GM19099 (cell line): Measurements from ENCODE around the gene FAM171A1.

ENCODE experiments used
- POLR2A ChIP-seq: IDR thresholded peaks from 3 replicates; pipeline ENCODE4 v1.6.1; 2011; ENCODE audit warnings: low read depth; ENCODE audit not compliant: insufficient read length; ENCODE audit errors: extremely low read depth

The FAM171A1 gene

DNA sequence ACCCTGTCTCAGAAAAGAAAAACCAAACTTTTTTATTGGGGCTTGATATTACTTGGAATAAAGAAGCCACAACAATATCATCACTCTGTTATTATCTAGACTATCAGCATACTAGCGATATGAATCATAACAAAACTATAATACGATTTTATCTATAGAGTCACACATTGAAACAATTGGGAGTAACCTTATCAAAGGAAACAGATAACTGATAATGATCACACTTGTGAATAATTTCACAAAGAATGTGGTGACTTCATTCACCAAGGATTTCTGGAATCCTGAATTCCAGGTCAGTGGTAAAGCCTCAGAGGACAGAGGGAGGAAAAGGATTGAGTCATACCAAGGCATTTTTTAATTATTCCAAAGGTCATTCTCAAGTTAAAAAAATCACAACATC, 170.5 kb downstream of the FAM171A1 start:
- no peak for TF ChIP-seq POLR2A

DNA sequence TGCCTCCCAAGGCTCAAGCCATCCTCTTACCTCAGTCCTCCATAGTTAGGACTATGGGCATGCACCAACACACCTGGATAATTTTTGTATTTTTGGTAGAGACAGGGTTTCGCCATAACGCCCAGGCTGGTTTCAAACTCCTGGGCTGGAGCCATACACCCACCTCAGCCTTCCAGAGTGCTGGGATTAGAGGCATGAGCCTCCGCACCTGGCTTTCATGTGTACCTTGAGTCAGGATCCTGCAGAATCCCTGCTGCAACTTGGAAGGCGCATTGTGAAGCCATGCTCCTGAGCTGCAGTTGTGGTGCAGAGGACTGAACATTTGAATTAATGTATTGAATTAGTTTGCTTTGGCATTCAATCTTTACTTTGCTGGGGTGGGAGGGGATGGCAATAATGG, 173.2 kb downstream of the FAM171A1 start:
- TF ChIP-seq POLR2A, result no peak

- no peak for TF ChIP-seq POLR2A
Observed at GRCh38 chr10:15197276-15197675, 173.8 kb downstream of the FAM171A1 start.

GRCh38 chr10:15196021-15196834, 174.9 kb downstream of the FAM171A1 start:
- TF ChIP-seq POLR2A, result no peak

GRCh38 chr10:15189133-15189885, 181.8 kb downstream of the FAM171A1 start:
- TF ChIP-seq POLR2A, result no peak

DNA sequence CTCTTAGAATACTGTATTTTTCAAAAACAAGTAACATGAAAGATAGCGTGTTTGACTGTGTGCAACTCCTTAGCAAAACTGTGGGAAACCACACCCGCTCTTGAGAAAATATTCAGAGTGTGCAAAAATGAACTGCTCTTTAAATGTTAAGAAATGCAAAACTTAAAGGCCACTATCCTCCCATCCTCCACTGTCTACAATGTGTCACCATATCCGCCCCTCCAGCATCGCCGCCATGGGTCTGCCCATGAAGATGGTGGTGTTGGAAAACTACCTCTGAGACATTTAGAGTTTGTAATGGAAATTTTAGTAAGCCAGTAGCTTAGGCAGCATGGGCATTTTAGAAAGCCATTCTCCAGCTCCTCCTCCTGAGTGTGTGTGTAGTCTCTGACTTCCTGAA, 182.5 kb downstream of the FAM171A1 start:
- TF ChIP-seq POLR2A, result no peak

DNA sequence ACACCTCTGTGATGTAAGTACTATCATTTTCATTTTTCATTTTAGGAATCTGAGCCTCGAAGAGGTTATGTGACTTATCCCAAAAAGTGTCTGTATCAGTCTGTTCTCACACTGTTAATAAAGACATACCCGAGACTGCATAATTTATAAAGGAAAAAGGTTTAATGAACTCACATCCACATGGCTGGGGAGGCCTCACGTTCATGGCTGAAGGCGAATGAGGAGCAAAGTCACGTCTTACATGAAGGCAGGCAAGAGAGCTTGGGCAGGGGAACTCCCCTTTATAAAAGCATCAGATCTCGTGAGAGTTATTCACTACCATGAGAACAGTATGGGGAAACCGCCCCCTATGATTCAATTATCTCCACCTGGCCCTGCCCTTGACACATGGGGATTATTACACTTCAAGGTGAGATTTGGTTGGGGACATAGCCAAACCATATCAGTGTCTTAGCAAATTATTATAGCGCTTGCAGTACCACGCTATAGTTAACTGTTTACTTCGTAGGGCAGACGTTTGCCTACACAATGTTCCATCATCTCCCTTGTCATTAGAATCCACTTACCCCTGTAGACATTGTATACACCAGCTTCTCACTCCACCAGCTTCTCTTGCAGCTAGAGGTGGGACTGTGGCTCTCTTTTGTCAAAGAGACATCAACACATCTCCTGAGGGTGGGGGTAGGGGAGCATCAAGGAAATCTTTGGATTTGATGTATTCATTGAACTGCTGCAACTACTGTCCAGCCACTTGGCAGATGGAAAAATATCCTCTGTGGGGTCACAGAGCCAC, 187.2 kb downstream of the FAM171A1 start:
- TF ChIP-seq POLR2A, result no peak

- no peak for TF ChIP-seq POLR2A
Observed at GRCh38 chr10:15182540-15183207, 188.4 kb downstream of the FAM171A1 start.

DNA sequence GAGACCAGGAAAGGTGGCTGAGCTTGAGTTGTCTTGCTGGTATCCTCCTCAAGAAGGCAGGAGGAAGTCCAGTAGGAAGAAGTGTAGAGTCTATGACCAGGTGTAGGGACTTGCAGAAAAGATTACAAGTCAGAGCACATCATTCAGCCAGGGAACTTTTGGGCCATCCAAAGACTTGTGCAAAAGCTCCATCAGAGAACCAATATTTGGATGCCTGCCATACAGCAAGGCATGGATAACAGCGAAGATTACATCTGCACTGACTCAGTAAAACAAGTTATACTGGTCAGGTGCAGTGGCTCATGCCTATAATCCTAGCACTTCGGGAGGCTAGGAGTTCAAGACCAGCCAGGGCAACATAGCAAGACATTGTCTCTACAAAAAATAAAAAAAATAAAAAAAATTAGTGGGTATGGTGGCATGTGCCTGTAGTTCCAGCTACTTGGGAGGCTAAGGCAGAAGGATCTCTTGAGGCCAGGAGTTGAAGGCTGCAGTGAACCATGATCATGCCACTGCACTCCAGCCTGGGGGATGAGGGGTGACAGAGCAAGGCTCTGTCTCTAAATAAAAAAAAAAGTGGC, 189.4 kb downstream of the FAM171A1 start:
- TF ChIP-seq POLR2A, result no peak

DNA sequence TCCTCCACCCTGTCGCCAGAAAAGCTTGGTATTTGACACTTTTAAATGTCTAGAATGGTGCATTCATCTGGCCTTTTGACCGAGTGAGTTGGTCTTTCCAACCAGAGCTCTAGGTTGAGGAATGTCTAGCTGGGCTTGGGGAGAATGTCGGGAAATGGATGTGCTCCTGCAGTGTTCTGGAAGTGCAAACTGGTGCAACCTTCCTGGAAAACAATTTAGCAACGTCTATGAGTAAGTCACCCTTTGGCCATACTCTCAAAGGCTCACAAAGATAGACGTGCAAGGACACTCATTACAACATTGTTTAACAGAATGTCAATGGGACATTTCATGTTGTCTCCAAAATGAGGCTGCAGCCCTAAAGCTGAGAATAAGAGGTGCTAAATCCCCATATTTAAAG, 190.4 kb downstream of the FAM171A1 start:
- no peak for TF ChIP-seq POLR2A

GRCh38 chr10:15176269-15176668, 194.8 kb downstream of the FAM171A1 start:
- TF ChIP-seq POLR2A, result no peak

DNA sequence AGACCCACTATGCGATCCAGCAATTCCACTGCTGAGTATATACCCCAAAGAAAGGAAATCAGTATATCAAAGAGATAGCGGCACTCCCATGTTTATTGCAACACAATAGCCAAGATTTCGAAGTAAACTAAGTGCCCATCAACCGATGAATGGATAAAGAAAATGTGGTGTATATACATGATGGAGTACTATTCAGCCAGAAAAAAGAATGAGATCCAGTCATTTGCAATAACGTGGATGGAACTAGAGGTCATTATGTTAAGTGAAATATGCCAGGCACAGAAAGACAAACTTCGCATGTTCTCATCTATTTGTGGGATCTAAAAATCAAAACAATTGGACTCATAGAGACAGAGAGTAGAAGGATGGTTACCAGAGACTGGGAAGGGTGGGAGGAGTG, 195.5 kb downstream of the FAM171A1 start:
- no peak for TF ChIP-seq POLR2A

DNA sequence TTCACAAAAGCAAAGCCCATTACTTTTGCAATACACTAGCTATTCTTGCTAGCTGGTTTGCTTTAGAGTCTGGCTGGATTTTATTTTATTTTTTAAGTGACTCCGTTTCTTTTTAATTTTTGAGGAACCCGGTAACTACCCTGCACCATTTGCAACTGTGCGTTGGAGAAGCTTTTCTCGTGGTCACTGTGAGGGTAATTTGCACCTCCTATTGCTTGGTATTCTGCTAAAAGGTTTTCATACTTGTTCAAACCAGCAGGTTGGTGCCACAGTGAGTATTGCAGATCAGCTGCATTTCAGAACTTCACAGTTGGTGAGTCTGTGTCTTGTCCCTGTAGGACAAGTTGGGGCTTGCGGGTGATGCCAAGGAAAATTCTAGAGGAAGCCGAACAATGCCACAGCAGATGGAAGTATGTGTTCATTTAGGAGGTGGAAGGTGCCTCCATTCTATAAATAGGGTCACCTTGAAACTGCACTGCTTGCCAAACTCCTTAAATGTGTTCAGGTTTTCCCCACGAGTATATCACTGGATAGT, 198.7 kb downstream of the FAM171A1 start:
- TF ChIP-seq POLR2A, result no peak

GRCh38 chr10:15169555-15170401, 201.3 kb downstream of the FAM171A1 start:
- no peak for TF ChIP-seq POLR2A
